GM19452 (cell line): ENCODE results near the gene TCF7.

Source experiments
- ATAC-seq: cut with Tn5 transposase; IDR thresholded peaks from one replicate; pipeline ENCODE4 v1.9.1; 2021; ENCODE audit not compliant: unreplicated experiment

The TCF7 gene

DNA sequence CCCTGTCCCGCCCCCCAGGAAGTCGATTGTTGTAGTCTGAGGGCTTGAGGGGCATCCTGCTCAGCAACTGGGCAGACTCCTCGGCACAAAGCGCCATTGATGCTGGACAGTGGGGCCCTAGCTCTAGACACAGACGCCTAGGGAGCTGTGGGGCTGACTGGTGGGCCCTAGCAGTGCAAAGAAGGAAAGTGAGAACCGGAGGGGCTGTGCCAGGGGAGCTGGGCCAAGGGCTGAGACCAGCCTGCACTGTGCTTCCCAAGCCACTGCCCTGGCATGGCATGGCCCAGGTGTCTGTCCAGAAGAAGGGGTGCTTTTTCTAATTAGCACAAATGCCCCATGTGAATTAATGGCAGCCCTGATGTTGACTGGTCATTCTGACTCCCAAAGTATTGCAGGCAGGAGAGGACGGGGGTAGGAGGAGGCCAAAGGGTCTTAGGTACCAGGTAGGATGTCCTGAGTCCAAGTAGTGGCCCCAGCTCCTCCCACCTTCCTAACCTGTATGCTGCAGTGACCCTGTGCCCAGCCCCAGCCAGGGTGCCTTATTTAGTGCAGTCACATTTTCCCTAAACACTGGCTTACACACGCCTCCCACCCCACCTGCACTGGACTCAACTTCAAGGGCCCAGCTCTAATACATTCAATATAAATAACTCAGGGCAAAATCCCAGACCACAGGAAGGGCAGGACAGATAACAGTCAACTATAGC, 15.9 kb downstream of the TCF7 start:
- no peak for ATAC-seq

DNA sequence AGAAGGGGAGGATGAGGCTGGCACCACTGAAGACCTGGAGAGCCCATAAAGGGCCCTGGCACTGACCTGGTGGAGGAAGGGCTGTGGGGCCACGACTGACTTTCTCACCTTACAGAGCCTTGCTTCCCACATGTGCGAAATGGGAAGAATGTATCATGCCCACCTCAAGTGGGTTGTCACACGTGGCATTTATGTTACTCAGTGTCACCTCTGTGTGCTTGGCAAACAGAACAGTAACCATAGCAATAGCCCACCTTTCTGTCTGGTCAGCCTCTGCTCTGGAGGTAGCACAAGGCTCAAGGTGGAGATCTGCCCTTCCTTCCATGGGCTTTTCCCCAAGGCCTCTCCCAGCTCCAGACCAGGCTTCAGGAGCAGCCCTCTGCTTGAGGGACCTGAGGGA, 16.7 kb downstream of the TCF7 start:
- ATAC-seq: no peak

DNA sequence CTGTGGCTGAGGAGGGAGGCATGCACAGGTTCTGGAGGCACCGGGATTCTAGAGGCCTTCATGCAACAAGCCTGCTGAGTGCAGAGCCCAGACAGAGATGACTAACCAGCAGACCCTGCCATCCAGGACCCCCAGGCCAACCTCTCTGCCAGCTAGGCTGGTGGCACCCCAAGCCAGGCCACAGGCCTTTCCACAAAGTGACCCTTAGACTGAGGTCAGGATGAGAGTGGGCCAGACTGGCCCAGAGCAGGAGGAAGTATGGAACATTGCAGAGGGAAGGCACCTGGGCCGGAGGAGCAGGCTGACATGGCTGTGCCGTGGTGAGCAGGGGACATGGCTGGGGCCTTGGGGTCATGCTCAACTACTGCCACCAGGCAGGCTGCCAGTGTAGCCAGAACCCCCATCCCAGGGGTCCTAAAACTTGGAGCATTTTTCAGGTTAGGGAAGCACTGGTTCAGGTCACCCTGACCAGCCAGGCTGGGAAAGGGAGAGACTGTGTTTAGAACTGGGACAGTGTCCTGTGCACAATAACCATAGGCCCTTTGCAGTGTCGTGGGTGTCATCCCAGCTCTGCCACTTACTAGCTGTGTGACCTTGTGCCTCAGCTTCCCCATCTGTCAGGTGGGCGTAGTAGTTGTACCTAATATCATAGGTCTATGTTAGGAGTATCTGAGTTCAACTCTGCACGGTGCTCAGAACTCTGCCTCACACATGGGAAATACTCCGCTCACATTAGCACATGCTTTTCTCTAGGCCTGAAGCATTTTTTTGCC, 17.3 kb downstream of the TCF7 start:
- no peak for ATAC-seq

DNA sequence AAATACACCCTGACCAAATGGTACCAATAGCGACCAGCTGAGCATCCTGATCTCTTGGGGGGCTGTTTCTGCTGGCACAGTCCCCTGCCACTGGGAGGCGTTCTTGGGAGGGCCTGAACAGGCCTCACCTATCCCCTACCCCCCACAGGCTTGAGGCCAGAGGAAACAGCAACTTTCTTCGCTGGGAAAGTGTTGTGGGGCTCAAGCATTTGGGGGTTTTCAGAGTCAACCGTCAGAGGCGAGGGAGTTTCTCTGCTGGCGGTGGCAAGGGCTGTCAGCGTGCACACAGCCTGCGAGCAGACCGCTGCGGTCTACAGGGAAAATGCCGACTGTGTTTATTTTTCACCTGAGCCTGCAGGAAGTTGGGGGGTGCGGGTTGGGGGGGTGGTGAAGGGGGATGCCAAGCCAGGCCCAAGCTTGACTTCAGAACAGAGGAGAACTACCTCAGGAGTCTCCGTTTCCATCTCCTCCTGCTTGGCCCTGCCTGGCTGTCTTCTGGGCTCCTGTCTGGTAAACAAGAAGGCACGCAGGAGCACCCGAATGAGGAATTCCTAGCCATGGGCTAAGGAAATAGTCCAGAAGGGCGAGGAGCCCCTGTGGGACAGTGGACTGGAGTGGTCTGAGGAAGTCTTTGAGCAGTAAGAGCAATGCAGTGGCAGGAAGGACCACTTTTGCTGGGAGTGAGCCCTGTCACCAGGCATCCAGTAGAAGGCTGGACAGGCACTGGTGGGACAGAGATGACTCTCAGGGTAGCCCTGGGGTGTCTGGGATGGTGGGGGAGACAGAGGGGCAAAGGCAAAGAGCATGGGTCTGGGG, 18.1 kb downstream of the TCF7 start:
- peak; percentile 53 for ATAC-seq

DNA sequence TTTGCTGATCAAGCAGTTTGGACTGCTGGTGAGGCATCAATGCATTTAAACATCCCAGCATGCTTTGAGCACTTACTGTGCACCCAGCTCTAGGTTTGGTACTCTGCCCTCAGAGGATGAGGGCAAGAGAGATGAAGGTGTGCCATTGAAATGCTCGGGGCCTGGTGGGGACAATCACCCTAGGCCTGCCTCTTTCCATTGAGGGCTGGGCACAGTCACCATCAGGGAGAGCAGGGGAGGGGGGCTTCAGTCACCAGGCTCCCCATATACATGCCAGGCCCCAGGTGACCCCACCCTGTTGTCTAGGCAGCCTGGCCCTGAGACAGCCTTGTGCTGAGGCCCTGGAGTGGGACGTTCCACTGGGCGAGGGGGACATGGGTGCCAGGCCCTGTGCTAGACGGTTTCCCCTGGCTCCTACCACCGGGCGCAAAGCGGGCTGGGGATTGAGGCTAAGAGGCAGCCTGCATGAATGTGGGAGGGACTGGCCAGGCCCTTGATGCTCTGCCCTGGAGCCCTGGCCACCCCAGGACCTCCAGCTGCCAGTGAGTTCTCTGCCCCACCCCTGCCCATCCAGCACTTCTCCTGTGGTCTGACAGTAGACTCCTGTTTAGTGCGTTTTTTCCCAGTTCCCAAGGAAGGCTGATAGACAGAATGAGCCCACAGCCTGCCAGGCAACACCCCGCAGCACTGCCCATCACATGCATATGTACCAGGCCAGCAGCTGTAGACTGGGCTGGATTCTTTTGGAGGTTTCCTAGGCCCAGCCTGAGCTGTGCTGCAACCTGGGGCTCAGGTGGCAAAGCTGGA, 18.9 kb downstream of the TCF7 start:
- no peak for ATAC-seq

DNA sequence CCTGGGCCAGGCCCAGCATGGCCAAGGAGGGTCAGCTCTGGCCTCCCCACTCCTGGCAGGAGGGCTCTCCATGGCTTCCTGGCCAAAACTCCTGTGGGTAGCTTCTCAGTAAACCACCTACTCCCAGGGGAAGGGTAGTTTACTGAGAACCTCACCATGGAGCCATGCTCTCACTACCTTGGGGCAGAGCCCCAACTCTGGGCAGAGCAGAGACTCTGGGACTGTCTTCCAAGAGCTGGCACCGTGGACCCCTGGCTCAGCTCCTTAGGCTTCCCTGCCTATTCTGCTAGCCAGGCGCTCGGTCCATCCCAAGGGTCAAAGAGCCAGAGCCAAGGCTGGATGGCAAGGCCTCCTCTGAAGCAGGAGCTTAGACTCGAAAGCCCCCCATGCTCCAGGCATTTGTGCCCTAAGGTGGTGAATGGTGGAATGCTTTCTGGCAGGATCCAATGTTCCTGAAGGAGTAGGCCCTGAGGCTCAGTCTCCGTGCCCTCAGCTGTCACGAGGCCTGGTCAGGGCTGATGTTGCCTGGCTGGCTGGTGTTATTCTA, 19.6 kb downstream of the TCF7 start:
- no peak for ATAC-seq

DNA sequence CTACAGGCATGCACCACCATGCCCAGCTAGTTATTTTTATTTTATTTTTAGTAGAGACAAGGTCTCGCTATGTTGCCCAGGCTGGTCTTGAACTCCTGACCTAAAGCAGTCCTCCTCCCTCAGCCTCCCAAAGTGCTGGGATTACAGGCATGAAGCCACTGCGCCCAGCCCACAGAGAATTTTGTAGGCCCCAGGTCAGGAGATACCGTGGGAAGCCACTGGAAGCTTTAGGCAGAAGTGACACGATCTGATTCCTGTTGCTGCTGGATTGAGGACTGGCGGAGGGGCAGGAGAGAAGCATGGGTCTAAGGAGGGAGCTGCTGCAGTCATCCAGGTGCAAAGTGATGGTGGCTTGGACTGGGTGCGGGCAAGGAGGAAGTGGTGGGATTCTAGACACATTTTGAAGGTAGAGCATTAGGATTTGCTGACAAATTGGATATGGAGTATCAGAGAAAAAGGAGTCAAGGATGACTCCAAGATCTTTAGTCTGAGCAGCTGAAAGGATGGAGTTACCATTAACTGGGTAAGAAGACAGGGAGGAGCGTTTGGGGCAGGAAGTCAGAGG, 20.7 kb downstream of the TCF7 start:
- no peak for ATAC-seq

DNA sequence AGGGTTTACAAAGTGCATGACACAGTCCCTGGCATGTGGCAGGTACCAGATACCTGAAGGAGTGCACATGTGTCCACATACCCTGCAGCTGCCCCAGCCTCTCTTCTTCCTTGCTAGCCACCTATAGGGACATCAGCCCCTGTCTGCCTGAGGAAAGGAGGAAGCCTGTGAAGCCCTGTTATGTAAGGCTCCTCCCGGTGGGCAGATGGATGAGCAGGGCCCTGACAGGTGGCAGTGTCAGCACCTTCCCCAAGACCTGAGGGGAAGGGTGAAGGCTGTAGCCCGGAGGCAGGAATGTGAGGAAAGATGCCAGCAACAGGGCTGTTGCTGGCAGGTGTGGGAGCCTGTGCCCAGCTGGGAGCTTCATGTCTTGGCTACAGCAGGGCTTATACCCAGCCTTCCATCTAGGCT, 21.7 kb downstream of the TCF7 start:
- ATAC-seq: no peak

DNA sequence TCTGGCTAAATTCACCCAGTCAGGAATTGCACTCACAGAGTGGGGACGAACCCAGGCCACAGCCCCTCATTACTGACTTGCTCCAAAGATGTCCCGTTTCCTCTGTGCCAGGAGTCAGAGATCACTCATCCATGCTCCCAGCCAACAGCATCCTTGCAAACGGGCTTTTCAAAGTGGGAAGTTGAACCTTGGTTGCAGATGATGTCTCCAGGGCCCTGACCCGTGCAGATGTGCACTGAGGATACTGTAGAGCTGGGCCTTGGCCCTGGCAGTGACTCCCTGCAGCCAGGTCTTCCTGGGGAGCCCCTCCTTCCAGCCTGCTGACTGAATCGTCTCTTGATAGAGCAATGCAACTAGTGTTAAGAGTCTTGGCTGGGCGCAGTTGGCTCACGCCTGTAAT, 22.3 kb downstream of the TCF7 start:
- ATAC-seq: no peak

DNA sequence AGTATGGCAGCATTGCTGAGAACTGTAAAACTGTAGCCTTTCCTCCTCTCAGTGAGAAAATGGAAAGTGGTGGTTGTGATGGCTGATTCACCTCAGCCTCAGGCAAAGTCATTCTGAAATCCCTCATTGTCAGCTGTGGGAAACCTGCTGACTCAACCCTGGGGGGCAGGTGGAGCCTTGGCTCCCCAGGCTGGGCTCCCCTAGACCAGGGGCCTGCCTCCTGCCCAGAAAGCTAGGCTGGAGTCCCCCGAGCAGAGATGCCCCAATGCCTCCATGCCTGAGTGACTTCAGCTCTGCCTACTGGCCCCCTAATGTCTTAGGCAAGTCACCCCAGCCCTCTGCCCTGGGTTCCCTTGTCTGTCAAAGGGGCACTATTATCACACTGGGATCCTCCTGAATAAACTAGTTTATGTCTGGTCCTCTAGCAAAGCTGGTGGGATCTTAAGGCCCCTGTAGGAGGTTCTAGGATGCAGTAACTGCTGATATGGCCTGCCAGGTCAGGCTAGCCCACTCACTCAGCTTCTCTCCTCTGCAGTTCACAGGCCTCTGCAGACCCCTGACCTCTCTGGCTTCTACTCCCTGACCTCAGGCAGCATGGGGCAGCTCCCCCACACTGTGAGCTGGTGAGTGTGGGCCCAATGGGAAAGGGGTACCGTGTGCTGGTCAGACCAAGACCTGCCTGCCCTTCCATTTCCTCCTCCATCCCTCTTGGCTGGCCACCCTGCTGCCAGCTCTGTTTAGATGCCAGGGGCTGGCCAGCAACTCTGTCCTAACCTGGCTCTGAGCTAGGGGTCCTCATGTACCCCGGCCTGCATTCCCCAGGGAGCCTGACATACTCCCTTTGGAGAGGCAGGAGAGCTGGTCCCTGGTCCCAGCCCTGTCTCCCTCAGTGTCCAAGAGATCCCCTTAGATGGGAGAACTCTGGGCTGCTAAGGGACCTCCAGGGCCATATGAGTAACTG, 24.2 kb downstream of the TCF7 start:
- peak; percentile 68 for ATAC-seq

DNA sequence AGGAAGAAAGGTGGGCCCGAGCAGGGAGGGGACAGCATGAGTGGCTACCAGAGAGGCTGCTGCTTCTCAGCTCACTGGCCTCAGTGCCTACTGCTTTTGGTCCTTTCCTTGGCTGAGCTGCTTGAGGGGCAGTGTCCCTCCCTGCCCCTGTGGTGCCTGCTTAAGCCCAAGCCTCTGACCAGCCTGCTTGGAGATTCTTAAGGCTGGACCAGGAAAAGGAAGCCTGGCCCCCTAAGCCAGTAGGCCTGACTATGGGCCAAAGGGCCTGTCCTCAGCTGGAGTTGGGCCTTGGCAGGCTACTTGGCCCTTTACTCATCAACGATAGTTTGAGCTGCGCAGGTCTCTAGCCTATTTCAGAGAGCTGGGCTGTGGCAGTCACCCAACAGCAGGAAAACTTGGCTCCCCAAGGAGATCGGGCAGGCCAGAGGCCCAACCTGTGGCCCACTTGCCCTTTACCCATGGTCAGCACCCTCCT, 24.9 kb downstream of the TCF7 start:
- no peak for ATAC-seq

DNA sequence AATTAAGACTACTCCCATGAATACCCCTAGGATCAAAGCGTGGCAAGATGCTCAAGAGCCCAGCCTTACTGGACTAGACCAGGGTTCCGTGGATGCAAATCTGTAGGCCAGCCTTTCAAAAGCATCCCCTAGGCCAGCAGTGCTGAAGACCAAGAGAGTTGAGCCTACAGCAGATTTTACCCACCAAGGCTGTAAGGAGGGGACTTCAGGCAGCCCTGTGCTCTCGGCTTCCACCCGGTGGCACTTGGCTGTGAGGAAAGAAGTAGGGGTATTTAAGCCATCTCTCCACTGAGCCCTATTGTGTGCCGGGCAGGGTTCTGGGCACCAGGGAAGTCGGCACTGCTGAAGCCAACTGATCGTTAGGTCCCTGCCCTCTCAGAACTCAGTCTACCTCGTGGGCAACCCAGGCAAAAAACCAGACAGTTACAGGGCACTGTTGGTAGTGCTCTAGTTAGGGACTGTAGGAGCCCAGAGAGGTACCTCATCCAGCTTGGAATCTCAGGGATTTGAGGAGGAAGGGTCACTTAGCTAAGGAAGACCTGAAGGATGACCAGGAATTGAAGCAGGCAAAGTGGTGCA, 25.5 kb downstream of the TCF7 start:
- no peak for ATAC-seq

DNA sequence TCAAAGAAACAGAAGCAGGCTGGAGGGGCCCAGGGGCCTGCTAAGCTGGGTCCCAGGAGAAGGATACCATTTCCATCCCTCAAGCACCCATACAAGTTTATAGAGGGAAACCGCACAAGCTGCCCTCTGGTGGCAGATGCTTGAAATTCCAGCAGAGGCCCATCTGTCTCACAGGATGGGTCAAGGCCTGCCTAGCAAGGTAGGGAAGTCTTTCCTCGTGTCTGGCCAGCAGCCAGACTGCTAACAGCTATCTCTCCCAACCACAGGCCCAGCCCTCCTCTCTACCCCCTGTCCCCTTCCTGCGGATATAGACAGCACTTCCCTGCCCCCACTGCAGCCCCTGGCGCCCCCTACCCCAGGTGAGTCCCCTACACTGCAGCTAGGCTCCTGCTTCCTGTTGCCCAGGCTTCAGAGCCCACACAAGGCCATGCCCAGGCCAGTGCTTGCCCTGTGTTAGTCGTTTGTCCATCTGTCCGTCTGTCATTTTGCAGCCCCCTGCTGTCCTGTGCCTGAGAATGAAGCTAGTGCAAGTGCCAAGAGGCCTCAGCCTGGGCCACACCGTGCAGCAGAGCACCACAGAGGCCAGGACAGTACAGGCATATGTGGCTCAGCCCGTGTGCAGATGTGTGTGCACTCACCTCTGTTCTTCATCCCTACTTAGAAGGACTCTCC, 26.2 kb downstream of the TCF7 start:
- ATAC-seq: peak; percentile 37

DNA sequence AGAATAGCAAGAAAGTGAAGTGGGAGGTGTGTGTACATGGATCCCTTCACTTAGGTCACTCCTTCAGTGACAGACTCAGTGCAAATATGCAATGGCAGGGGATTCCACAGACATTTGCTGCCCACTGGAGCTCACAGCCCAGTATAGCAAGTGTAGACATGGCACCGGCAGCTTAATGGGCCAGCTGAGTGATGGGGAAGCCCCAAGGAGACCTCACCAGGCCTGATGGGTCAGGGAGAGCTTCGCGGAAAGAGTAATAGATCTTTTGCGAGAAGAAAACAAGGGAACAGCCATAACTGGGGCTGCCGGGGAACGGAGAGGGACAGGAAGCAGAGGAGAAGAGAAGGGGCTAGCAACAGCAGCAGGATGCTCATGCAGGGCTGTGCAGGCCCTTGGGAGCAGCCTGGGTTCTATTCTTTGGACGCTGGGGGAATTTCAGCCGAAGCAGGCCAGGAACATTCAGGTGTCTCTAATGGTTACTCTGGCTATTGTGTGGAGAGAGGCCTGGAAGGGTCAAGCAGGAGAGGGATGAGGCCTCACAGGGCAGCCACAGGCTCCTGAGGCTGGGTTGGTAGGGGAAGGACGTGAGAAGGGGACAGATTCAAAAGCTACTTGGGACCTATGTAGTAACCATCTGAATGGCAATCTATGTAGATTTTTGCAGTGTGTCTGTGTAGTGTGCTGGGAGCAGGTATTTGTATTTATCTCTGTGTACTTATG, 27.0 kb downstream of the TCF7 start:
- no peak for ATAC-seq

DNA sequence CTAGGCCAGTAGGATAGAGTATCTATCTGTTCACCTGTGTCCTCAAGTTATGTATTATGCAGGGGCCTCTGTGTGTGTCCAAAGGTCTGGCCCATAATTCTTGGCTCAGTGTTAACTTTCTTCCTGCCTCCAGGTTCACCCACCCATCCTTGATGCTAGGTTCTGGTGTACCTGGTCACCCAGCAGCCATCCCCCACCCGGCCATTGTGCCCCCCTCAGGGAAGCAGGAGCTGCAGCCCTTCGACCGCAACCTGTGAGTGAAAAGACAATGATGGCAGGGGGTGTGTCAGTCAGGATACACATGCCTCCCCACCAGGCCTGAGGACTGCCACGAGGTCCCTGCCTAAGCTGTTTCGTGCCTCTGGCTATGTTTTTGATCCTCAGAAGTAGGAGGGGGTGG, 27.6 kb downstream of the TCF7 start:
- no peak for ATAC-seq

DNA sequence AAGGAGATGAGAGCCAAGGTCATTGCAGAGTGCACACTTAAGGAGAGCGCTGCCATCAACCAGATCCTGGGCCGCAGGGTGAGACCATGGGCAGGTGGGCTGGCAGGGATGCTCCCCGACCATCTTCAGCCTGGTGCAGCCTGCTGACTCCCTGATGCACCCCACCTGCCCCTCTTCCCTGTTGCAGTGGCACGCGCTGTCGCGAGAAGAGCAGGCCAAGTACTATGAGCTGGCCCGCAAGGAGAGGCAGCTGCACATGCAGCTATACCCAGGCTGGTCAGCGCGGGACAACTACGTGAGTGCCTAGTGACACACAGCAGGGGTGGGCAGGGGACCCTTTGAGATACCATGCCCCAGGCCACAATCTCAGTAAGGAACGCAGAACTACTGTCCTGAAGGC, 28.3 kb downstream of the TCF7 start:
- no peak for ATAC-seq

DNA sequence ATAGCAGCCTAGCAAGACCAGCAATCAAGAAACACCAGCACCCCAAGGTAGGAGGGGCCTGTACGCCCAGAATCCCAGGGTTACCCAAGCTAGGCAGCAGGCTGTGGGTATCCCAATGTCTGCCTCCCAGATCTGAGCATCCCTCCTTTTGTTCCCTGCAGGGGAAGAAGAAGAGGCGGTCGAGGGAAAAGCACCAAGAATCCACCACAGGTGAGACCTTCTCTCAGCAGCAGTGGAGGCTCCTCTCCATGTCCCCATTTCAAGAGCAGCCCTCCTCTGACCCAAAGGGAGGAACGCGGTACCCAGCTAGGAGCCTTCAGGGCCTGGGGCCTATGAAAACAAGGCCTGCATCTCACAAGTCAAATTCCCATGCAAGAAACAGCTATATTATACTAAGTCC, 28.9 kb downstream of the TCF7 start:
- ATAC-seq: no peak
